HG03280 (cell line): ENCODE results near the gene TMPRSS4.

Source experiments
- ATAC-seq: cut with Tn5 transposase; IDR thresholded peaks from one replicate; pipeline ENCODE4 v1.9.1; 2021; ENCODE audit warnings: mild to moderate bottlenecking, moderate library complexity; ENCODE audit not compliant: unreplicated experiment

The TMPRSS4 gene

DNA sequence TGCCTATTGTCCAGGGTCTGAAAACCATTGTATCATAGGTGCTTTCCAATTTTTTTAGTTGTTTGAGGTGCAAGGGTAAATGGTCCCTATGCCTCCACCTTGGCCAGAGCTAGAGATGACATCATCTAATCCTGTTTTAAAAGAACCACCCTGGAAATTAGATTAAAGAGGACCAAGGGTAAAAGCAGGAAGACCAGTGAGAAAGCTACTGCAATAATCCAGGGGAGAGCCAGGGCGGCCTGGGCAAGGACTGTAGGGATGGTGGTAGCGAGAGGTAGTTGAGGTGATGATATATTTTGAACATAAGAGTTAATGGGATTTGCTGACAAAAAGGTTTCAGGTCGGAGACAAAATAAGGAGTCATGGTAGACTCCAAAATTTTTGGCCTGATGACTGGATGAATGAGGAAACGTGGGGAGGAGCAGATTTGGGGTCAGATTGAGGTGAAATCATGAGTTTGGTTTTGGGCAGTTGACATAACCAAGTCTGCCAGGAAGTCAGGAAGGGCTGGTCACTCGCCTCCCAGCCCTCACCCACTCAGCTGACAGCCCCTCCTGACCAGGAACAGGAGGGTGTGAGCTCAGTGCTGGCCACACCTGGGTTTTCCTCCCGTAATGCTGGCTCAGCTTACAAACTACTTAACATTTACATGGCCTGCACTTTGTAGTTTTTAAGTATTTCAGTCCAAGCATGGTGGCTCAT, 52.7 kb downstream of the TMPRSS4 start:
- ATAC-seq: no peak

GRCh38 chr11:118132385-118133151, 55.7 kb downstream of the TMPRSS4 start:
- no peak for ATAC-seq

- no peak for ATAC-seq
Observed at GRCh38 chr11:118133816-118134215, 56.9 kb downstream of the TMPRSS4 start.

- no peak for ATAC-seq
Observed at GRCh38 chr11:118135051-118135795, 58.3 kb downstream of the TMPRSS4 start.

DNA sequence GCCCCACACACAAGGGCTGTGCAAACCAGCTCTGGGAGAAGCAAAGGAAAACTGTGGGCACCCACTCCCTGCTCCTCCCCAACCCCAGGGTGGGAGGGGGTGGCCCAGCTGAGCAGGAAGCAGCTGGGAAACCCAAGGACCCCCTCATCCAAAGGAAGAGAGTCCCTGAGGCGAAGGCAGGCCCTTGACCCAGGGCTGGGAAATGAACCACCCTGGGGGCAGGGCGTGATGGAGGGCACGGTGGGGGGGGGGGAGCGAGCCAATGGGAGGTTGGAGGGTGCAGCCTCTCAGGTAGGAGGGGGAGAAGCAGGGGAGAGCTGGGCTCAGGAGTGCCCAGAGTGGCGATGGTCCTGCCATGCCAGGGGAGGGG, 58.9 kb downstream of the TMPRSS4 start:
- no peak for ATAC-seq

DNA sequence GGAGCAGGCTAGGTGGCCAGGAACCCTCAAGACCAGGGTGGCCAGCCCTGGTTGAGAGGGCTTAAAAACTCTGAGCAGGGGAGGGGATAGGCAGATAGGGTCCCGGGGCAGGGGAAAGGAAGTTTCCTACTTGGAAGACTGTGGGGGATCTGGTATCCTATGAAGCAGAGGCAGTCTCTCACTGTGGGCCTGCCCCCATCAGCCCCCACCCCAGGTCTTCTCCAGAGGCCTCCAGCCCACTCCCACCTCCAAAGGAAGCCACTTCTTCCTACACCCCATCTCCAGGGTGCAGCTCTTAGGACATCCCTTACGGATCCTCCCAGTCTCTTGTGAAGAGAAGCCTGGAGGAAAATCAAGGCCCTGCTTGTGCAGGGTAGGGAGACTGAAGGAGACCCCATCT, 59.5 kb downstream of the TMPRSS4 start:
- no peak for ATAC-seq

DNA sequence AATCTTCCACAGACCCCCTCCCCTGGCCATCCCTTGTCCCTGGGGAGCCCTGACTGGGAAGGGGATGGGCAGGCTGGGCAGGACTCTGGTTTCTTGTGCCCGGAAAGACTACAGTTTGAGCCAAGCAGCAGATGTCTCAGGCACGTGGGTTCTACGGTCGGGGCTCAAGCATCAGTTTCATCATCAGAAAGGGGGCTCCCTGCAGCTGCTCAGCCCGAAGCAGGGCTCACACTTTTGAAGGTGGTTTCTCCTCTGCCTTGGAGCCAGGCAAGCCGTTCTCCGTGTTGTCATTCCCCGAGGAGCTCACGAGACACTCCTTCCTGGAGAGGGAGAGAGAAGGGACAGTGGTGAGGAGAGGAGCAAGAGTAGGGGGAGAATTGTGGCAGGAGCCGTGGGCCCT, 59.9 kb downstream of the TMPRSS4 start:
- no peak for ATAC-seq

- no peak for ATAC-seq
Observed at GRCh38 chr11:118138839-118139420, 62.1 kb downstream of the TMPRSS4 start.

DNA sequence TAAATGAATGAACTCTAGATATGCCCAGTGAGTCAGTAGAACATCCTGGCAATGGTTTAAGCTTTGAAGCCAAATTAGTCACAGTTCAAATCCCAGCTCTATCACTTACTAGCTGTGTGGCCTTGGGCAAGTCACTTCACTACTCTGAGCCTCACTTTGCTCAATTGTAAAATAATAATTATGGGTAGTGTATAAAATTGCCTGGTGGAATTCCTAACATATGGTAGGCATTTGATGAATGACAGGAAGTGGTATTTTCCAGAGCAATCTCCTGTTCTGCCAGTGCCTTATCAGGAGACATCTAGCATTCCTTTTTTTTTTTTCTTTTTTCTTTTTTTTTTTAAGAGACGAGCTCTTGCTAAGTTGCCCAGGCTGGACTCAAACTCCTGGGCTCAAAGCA, 62.7 kb downstream of the TMPRSS4 start:
- no peak for ATAC-seq

GRCh38 chr11:118142081-118142480, 65.2 kb downstream of the TMPRSS4 start:
- ATAC-seq: no peak

GRCh38 chr11:118142809-118143208, 65.9 kb downstream of the TMPRSS4 start:
- no peak for ATAC-seq

DNA sequence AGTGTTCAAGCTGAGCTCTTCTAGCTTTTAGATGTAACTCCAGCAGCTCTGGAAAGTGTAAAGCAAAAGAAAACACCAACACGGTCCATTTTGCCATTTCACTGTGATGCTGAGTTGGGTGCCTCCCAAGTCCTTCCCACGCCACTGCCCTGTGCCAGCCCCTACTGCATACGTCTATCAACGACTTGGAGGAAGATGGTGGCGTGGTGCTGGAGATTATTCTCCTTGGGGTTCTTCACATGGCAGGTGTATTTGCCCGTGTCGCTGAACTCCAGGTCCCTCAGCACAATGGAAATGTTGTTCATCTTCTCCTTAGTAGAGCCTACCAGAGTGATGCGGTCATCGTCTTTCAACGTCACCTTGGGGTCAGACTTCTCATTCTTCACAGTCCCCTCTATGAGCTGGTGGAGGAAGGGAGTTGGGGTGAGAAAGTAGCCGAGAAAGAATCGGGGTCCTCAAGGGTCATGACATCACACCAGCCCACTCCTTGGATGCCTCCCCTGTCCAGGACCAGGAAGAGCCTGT, 66.8 kb downstream of the TMPRSS4 start:
- no peak for ATAC-seq

DNA sequence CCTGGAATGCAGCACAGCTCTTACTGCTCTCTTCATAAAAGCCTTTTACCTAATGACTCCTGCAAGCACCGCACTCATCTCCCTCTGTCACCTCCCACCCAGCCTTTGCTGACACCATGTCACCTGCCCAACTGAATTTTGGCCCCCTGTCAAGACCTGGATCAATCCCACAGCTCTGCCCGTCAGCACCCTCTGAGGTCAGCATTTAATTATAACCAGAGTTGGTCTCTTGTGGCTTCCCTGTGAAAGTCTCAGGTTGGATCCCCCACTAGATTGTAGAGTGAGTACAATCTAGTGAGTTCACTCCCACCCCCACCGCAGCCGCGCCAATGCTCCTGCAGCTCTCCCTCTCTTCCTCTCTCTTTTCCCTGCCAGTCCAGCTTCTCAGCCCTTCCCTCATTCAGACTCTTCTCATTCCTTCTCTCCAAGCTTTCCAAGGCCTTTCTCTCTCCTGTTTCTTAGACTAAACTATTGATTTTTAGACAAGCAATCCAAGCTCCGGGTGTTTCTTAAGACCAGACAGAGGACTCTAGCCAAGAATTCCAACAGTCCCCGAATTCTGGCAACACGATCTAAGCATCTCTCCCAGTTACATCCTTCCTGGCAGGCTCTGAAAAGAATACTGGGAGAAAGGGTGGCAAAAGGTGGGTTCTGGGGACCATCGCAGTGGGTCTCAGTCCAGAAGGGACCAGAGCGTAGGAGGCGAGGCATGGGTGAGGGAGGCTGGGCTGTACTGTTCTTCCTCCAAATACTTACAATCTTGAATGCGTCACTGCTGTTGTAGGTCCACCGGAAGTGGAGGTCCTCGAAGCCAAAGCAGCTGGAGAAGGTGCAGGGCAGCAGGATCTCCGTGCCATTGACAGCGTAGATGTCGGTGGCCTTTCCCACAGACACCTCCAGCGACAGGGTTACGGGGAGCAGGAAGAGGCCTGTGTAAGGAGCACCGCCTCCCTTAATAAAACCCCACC, 67.7 kb downstream of the TMPRSS4 start:
- ATAC-seq: no peak

DNA sequence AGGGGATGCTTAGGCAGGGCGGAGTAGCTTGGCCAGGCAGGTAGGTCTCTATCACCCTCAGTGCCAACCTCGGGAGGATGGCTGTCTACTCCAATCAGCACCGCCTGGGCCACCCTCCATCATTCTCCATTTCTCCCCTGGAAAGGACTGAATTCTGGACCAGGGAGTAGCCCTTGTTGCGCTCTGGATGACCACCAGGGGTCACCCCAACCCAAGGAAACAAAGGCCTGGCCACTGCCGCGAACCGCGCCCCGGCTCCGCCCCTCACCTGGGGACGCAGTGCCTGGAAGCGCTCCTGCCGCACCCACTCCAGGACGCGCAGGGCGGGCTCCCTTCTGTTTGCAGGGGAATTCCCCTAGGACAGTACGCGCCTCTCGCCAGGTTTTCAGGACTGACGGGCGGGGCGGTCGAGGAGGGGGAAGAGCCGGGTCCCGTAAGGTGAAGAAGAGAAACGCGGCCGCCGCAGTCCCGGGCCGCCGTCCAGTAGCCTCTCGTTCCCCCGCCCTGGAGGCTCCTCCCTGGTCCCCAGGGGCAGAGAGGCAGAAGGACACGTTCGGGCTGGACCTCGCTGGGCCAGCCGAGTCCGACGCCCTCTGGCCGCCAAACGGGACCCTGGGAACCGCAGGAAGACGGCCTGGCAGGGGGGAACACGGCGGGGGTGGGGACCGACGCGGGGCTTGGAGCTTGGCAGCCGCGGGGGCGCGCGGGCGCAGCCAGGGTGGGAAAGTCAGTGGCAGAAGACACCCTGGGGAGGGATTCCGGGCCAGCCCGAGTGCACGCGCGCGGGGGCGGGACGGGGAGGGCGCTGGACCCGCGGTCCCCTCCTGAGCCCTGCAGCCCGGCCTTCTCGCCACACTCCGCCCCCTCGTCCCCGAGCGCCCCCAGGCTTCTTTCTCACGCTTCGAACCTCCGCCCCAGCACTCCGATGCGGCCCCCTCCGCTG, 68.7 kb downstream of the TMPRSS4 start:
- ATAC-seq: peak; percentile 83

GRCh38 chr11:118146554-118146953, 69.7 kb downstream of the TMPRSS4 start:
- ATAC-seq: no peak

- ATAC-seq: no peak
Observed at GRCh38 chr11:118147502-118147901, 70.6 kb downstream of the TMPRSS4 start.

DNA sequence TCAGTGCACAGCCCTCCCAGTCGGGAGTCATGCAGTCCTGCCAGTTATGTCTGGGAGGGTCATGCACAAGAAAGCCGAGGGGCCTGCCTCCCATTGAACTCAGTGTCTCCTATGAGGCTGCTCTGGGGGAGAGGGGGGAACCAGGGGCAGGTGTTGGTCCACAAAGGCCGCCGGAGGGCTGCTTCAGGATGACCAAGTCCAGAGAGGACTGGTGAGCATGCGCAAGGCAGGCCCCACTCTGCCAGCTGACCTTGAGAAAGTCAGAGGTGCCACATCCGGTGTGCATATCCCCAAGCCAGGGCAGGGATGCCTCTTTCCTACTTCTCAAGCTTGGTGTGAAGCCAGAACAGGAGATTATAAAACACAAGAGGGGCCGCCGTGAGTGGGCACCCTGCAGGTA, 71.4 kb downstream of the TMPRSS4 start:
- no peak for ATAC-seq

DNA sequence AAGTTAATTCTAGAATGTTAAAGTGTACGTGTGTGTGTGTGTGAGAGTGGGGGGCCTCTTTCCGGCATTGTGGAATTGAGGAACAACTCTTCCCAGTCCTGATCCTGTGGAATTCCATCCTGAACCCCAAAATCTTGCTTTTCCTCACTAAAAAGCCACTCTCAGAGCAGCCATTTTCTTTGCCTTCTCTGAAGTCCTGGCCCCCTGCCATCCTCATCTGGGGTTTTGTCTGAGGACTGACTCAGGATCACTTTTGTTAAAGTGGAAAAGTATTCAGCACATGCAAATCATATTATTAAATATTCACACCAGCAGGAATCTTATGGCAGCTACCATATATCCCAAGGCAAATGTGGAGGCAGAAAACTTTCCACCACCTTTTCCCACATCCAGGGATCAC, 72.0 kb downstream of the TMPRSS4 start:
- no peak for ATAC-seq

GRCh38 chr11:118149493-118149892, 72.6 kb downstream of the TMPRSS4 start:
- ATAC-seq: no peak
